HG02938 (cell line): ENCODE results near the gene OGFOD3.

Experiments
- ATAC-seq: cut with Tn5 transposase; IDR thresholded peaks from one replicate; pipeline ENCODE4 v1.9.1; 2021; ENCODE audit warnings: mild to moderate bottlenecking, moderate library complexity; ENCODE audit not compliant: unreplicated experiment

OGFOD3 gene

DNA sequence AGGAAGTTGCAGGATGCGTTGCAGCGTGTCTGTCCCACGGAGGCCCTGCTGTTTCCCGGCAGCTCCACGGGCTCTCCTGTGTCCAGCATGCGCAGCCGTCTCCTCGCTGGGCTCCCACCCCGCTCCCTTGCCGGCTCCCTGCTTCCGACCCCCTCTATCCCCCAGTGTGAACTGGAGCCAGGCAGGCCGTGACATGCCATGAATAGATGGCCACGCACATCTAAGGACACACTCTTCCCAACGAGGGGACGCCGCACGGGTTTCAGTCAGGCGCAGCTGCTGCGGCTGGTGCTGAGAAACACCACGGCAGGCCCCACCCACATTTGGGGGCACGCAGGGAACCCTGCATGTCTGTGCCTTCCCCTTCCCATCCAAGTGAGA, 9.5 kb downstream of the OGFOD3 start:
- no peak for ATAC-seq

DNA sequence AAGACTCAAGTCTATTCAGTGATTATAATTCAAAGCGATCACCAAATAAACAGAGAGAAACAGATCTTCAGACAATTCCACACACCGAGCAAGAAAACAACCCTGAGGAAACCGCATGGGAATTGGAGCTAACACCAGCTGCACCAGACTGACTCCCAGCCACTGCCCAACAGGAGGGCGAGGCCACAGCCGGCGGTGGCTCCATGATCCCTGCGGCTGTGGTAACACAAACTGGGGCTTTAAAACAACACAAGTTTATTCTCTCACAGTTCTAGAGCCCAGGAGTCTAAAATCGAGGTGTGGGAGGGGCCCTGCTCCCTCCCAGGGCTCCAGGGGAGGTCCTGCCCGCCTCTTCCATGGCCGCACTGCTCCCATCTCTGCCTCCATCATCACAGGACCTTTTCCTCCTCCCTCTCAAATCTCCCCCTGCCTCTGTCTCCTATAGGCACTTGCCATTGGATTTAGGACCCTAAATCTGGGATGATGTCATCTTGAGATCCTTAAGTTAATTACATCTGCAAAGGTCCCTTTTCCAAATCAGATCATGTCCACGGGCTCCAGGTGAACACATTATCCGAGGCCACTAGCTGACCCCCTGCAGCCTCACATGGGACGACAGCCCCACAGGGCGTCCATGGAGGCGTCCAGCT, 10.0 kb downstream of the OGFOD3 start:
- ATAC-seq = no peak

DNA sequence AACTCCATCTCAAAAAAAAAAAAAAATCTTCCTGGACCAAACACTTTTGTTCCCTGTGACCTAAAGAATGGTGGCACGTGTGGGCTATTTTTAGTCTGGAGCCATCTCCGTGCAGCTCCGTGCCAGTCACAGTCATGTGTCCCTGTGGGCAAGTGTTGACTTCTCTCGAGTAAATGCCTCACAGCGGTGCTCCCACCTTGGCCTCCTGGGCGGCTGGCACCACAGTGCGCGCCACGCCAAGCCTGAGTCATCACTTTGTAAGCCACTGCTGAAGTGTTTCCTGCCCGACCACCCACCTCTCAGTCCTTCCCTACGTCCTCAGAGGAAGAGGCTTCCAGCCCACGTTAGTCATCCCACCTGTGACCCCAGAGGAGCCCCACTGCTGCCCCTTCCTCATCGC, 11.1 kb downstream of the OGFOD3 start:
- no peak for ATAC-seq

DNA sequence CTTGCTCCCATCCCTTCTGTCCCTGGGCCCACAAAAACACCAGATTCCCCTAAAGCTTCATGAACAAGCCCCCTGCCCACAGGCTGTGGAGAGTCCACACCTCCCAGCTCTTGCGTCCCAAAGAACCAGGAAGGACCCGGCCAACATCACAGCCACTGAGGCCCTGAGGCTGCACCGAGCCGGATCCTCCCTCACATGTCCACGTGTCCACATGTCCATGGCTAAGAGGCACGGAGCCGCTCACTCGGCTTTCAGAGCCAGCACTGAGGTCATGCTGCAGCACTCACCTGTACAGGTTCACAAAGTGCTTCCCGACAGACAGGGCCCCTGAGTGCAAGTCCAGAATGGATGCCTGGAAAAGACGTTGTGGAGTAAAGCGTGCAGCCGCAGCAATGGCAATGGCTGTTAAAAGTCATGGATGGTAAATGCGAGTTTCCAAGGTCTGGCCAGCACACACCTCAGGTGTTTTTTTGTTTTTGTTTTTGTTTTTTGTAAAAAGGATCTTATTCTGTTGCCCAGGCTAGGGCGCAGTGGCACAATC, 12.2 kb downstream of the OGFOD3 start:
- ATAC-seq = no peak

DNA sequence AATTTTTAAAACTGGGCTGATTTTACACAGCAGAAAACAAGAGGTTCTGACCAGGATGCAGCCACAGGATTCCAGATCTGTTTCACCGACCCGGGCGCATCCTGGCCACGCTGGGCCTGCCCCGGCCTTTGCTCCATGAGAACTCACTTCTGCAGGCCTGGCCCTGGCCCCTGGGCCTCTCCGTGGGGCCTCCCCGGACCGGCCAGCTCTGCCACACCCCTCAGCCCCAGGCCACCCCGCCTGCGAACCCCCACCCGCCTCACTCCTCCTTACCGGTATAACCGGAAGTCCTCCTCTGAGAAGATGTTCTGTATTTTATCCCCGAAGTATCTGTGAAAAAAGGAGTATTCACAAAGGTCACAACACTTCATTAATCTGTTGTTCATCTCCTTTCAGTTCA, 13.3 kb downstream of the OGFOD3 start:
- ATAC-seq = no peak

DNA sequence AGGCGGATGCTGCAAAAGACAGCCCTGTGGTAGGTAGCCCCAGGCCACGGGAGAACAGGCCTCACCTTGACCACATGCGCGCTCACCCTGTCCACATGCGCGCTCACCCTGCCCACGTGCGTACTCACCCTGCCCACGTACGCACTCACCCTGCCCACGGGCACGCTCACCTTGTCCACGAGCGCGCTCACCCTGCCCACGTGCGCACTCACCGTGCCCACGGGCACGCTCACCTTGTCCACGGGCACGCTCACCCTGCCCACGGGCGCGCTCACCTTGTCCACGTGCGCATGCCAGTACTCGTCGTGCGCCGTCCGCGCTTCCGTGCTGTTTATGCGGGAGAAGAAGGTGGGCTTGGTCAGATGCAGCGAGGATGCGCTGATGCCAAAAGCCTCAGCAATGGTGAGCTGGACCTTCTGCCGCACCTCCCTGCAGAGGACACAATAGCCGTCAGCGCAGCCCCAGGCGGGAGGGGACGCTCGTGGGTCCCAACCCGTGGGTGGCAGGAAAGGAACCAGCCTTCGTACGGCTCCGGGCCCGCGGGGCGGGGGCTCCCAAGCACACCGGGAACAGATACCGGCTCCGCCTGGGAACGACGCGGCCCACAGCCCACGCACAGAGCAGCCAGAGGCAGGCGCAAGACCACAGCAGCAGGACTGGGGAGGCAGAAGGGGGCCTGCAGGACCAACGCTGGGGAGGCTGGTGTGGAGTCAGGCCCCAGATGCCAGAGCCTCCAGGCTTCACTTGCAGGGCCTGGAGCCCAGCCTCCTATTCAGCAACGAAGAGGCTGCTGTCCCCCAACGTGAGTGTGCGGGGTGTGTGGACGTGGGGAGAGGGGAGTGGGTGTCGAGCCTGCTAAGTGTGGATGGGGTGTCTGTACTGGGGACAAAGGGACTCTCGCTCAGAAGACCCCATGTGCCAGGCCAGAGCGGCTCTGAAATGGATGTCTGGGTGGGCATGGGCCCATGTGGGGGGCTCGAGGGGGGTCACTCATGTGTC, 14.4 kb downstream of the OGFOD3 start:
- ATAC-seq = no peak

DNA sequence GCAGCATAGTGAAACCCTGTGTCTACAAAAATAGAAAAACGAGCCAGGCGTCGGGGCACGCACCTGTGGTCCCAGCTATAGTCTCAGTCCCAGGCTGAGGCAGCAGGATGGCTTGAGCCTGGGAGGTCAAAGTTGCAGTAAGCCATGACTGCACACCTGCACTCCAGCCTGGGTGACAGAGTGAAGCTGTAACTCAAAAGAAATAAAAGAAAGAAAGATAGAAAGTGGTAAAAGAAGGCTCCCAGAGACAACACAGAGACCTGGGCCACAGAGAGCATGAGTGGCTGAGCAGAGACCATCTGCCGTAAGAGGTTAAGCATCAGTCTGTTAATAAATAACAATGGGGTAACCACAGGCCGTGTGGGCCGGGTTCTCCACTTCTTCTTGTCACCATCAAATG, 15.5 kb downstream of the OGFOD3 start:
- ATAC-seq = peak; percentile 77

DNA sequence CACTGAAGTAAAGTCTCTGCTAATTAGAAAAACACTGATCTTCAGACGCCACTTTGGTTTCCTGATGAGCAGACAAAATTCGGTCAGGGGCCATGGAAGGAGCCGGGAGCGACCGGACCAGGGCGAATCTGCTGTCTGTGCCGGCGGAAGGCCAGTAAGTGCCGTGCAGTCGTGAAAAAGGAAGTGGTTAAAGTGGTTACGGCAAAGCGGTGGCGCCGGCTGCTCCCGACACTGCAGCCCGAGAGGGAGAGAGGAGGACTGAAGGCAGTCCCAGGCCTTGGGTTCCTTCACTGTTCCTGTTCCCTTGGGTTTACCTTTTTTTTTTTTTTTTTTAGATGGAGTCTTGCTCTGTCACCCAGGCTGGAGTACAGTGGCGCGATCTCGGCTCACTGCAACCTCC, 17.6 kb downstream of the OGFOD3 start:
- ATAC-seq = no peak

DNA sequence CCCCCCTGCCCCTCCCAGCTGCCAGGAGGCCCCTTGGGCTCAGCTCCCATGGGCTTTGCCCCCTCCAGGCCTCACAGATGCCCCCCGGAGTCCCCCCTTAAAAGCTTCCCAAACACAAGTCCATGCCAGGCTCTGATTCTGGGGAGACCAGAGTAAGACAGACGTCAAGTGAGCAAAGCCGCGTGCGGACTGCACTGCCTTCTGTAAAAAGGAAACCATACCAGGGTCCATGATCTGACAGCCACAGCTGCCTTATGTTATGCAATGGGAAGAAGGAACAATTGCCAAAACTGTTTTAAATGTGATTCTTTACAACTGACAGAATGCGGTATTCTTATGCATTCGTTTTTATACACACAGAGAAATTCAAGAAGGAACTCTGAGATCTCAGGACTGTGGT, 18.2 kb downstream of the OGFOD3 start:
- ATAC-seq = no peak

DNA sequence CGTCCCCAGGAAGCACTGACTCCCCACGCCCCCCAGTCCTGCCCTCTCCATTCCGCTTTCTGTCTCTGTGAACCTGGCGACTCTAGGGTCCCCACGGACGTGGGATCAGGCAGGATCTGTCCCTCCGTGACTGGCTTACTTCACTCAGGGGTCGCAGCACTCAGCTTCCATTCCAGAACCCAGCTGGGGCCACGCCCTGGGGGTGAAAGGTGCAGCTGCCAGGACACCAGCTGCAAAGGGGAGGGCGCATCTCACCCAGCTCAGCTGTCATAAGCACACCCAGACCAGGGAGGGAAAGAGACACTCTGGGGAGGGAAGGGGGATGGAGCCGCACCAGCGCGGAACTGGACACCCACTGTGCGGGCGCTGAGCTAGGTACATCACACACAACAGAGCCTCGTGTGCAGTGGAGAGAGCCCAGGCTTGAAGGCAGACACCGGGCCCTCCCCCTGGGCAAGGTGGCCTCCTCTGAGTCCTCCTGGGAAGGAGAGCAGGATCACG, 18.7 kb downstream of the OGFOD3 start:
- ATAC-seq = no peak

DNA sequence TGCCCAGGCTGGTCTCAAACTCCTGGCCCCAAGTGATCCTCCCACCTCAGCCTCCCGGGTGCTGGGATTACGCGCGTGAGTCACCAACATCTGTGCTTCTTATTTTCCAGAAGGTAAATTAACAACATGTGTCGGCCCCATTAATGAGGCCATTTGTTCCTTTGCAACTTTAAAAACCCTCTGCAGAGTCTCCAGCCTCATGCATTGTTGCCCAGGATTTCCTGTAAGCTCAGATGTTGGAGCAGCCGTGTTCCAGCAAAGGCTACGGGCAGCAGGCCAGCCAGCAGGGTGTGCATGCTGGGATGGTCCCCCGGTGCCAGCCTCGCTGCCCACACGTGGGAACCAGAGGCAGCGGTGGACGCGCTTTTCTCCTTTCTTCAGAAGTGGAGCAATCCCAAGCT, 19.3 kb downstream of the OGFOD3 start:
- no peak for ATAC-seq

DNA sequence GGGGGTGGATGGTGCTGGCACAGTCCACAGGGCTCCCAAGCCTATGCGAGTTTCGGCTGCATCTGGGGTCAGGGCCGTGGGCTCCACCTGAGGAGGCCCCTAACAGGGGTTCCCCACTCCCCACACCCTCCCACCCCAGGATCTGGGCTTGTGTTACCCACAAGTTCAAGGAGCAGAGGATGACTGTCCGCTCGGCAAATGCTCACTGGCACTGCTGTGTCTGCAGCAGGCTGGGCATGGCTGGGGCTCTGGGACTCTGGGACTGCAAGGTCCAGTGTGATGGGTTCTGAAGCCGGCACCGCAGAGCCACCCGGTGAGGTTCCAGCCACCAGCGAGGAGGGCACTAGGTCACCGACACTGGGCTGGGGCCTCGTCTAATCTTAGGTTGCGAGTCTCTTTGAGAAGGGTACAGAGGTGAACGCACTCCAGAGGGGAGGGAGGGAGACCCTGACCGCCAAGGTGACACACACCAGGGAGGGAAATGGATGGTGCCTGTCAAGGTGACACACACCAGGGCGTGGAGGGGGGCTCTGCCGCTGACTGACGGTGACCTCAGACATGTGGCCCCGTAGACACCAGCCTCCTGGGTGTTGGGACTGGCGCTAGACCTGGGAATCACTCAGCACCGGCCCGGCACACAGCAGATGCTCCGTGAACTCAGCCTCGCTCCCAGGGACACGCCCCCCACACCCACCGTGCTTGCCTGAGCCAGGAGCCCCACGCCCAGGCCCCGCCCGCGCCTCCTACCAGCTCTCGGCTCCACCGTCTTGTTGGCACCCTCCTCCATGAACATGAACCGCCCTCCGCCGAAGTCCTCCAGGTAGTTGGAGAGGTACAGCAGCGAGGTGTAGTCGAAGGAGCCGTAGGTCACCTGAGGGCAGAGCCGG, 20.7 kb downstream of the OGFOD3 start:
- no peak for ATAC-seq

DNA sequence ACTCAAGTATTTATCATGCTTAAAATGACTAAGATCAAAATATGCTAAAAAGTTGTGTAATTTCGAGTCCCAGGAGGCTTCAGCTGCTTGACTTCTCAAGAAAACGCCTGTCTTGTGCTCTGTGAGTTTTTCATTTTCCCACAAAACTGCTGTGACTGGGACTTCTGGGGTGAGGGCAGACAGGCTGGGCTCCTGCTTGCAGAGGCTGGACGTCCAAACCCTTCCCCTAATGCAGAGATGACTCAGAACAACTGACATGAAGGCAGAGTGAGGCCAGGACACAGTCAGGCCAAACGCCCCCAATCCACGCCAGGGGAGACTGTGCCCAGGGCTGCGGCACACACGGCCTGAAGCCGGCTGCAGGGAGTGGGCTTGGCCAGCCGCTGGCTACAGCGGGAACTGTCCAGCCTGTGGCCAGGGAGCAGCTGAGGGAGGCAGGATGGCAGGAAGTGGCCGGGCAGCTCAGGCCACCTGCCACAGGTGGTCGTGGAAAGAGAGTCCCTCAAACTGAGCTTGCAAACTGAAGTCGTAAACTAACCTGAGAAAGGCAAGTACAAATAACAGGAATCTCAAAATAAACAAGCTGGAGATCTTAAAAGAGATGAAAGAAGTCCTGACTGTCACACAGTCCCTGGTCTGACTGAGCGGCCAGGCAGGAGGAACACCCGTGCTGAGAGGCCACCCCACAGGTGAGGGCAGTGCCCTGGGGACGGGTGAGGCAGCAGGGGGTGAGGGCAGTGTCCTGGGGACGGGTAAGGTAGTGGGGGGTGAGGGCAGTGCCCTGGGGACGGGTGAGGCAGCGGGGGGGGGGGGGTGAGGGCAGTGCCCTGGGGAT, 21.6 kb downstream of the OGFOD3 start:
- no peak for ATAC-seq

DNA sequence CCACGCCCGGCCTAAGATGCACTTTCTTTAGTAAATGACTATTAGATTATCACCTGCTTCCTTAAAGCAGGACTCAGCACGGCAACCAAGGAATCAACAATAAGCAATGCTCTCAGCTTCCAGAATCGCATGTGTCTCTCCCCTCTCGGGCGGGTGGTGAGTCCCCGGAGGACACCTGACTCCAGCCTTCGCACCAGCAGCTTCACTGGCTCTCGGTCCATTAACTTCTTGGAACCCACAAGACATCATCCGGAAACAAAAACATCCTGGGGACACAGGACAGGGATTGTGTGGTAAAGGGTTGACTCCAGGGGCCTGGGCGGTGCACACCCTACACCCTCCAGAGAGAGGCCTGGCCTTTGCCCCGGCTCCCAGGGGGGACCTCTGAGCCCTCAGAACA, 24.1 kb downstream of the OGFOD3 start:
- no peak for ATAC-seq

DNA sequence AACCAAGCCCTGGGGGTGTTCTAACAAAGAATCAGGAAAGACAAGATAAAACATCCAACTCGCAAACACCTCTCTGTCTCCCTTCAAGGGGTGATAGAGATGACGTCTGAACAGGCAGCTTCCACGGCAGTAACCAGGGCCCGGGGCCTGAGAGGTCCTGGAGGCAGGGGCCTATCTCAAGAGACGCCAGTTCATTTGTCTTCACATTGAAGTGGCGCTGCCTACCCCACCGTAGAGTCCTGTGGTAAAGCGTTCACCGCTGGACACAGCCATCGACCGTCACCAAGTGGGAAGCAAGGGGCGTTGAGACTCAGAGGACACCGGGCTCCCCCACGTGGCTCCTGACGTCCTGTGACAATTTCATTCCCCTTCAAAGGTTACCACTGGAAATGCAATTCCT, 25.4 kb downstream of the OGFOD3 start:
- ATAC-seq = no peak

DNA sequence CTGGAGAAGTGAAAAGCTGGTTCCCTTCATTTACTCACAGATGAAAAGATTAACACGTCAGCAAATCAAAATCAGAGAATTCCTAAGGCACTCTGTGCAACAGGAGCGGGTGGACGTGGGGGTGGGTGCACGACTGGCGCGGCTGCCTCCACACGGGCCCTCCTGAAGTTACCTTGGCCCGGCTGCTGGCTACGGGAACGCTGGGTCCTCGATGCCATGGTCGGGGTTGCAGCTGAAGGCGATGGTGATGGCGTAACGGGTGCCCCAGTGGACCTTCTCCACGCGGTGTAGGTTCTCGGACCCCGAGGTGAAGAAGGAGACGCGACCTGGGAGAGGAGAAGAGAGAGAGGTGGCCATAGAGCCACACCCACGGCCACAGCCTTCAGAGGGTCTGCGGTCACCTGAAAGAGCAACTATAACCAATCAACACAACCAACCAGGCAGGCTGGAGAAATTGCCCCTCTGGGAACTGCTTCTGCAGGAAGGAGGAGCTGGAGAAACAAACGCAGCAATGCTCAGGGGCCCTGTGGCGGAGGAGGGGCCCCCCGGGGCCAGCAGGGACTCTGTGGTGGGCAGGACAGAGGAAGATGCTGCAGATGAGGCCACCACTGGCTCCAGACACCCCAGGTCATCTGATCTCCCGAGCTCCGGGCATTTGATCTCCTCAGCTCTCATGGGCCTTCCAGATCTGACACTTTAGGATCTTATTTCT, 26.0 kb downstream of the OGFOD3 start:
- ATAC-seq = no peak

DNA sequence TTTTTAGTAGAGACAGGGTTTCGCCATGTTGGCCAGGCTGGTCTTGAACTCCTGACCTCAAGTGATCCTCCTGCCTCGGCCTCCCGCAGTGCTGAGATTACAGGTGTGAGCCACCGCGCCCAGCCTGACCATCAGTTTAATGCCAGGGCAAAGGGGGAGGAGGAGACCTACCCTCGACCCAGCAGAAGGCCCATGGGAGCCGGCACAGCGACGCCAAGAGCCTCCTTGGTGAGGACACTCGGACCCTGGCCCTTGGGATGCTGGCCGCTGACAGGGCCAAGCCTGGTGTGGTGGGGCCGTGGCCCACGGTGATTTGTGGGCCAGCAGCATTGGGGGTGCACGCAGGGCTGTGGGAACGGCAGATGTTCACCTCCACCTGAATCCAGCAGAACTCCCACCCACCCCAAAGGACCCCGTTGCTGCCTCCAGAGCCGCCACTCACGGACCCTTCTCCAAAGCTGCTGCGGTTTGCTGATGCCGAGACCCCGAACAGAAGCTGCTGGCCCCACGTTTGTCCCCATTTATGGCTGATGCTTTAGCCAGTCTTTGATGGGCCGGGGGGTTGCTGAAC, 26.8 kb downstream of the OGFOD3 start:
- ATAC-seq = no peak

DNA sequence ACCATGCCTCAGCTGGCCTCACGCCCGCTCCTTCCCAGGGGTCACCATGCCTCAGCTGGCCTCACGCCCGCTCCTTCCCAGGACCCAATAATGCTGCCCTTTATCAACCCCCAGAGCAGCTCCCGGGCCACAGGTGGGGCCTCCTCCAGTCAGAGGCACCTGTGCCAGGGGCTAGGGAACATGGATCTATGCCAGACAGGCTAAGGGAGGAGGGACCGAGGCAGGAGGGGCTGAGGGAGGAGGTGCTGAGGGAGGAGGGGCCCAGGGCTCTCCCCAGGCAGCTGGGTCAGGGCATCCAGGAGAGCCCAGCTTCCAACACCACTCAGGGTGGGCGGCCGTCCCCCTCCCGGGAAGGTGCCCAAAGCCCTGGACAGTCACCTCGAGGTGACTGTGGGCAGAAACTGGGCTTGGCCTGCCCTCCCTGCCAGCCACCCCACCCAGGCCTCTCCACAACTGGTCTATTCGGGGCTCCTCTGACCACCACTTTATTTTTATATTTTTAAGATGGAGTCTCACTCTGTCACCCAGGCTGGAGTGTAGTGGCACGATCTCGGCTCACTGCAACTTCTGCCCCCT, 27.4 kb downstream of the OGFOD3 start:
- no peak for ATAC-seq
